Measurements from ENCODE around the gene PSTPIP1.

GRCh38 chr15:77070180-77070494 is 75.2 kb downstream of the PSTPIP1 start:
- TF ChIP-seq POLR2A (IDR thresholded peaks at IDR 0.05) (no peak), CTCF (IDR thresholded peaks at IDR 0.05) (peak in 1 of 6 experiments; percentile 3)

Measured in esophagus squamous epithelium (tissue), 4 donors.